Activated CD8-positive, alpha-beta memory T cell treated with anti-CD3 and anti-CD28 coated beads, Interleukin-2, amount 50 U/mL, for 1 hour (primary cell): ENCODE results near the gene CELF4.

ENCODE experiments used
- DNase-seq: peaks from one replicate; pipeline ENCODE4 v3.0.0-alpha.2; 2020; ENCODE audit errors: extremely low read depth

Gene CELF4

DNA sequence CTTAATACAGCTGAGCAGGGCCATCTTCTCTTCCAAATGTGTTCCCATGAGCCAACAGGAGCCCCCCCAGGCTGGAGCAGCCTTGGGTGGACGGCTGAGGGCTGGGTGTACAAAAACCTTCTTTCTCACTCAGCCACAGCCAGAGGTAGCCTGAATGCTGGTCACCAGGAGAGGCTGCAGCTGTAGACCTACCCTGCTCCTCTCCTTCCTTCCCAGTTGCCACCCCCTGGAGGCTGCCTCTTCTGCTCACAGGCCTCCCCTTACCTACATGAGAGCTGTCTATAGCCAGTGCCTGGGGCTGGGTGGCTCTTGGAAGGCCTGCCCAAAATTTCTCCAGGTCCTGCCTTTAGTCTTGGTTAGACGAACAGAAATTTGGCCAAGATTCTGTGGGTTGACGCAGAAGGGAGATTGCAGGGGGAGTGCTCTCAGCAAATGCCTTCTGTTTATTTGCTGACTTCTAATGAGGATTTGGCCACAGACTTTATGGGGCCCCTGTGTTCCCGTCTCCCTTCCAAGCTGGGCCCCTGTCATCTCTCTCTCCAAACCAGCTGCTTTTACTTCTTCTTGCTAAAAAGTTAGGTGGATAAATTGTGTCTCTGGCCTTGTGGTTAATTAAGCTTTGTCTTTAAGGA is 18.3 kb downstream of the CELF4 start:
- DNase-seq = no peak

DNA sequence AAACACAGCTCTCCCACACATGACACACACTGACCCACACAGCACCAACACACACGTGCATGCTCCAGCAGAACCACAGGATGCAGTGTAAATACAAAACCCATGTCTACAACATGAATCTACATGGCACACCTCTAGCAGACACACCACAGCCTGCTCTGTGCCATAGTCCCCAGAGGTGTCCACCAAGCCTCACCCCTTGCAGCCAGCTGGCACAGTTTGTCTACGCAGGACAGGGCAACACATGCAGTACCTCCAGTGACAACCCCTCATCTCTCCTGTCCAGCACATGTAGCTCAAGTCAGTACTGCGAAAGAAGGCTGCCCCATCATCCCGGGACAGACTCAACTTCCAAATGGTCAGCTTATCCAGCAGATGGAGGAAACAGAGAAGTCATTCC is 18.9 kb downstream of the CELF4 start:
- no peak for DNase-seq

GRCh38 chr18:37546272-37546537 is 19.4 kb downstream of the CELF4 start:
- DNase-seq = no peak

GRCh38 chr18:37545461-37546271 is 19.9 kb downstream of the CELF4 start:
- DNase-seq = no peak

GRCh38 chr18:37544713-37545112 is 20.9 kb downstream of the CELF4 start:
- DNase-seq = no peak

GRCh38 chr18:37544217-37544616 is 21.4 kb downstream of the CELF4 start:
- DNase-seq = no peak

GRCh38 chr18:37543321-37543720 is 22.3 kb downstream of the CELF4 start:
- no peak for DNase-seq

DNA sequence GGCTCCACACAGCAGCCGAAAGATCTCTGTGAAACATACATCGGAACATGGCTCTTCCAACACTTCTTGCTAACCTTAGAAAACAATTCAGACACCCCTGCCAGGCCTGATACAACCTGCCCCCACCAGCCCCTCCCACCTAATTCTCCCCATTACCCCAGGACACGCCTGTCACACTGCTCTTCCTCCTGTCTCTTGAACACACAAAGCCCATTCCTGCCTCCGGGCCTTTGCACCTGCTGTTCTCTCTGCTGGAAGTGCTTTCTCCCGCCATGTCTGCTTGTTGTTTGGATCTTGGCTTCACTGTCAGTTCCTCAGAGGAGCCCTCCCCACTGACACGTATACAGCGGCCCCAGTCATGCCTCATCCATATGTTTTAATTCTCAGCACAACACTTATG is 24.1 kb downstream of the CELF4 start:
- no peak for DNase-seq

GRCh38 chr18:37540424-37541138 is 25.0 kb downstream of the CELF4 start:
- DNase-seq = no peak

DNA sequence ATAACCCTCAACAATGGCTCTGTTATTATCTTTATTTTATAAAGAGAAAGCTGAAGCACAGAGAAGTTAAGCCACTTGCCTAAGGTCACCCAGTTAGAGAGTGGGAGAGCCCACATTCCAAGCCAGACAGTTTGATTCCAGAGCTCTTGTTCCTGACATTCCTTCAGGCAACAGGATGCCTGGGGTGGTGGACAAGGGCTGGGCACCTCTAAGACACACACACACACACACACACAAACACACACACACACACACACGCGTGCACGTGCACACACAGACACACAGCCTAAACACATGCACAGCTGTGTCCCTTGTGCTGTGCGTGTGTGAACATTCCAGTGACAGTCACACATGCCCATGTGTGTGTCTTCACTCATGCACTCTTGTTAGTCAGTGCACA is 26.4 kb downstream of the CELF4 start:
- DNase-seq = no peak

- no peak for DNase-seq
These were observed 26.9 kb downstream of the CELF4 start for GRCh38 chr18:37538526-37539205.

DNA sequence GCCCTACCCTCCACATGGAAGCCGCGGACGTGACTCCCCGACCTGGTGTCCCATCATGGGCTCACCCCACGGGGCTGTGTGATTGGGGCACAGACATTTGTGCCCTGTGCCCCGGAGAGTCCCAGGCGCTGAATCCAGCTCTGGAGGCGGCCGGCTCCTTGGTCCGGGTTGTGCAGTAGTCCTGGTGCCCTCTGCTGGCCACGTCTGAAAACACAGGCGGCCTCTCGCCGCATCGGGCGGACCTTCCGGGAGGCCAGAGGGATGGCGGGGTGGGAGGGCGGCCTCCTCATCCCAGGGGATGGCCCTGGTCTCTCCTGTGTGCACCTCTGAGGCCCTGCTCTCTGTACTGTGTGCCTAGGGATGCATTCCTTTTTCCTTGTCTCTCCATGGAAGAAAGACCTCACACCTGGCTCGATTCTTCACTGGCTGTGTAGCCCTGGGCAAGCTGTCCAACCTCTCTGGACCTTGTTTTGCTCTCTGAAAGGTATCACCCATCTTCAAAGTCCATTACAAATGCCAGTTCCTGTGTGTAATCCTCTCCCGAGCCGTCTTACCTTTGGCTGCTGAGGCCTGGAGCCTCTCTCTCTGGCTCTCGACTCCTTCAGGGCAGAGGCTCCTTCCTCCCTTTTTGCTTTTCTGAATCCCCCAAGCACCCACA is 27.6 kb downstream of the CELF4 start:
- no peak for DNase-seq

DNA sequence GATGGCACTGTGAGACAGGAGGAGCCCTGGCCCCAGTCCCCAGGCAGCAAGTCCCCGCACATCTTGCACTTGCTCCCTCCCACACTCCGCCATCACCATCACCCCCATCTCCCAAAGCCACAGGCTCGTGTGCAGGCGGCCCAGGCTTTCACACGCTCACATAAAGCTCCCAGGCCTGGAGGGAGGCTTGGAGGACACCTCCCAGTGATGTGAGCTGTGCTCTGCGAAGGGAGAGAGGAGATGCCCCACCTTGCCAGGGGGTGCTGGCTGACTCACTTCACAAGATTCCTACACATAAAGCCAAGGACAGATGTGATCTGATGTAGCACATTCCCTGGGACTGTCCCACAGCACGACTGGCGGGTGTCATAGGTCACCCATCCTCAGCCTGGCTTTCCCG is 28.9 kb downstream of the CELF4 start:
- DNase-seq = no peak

DNA sequence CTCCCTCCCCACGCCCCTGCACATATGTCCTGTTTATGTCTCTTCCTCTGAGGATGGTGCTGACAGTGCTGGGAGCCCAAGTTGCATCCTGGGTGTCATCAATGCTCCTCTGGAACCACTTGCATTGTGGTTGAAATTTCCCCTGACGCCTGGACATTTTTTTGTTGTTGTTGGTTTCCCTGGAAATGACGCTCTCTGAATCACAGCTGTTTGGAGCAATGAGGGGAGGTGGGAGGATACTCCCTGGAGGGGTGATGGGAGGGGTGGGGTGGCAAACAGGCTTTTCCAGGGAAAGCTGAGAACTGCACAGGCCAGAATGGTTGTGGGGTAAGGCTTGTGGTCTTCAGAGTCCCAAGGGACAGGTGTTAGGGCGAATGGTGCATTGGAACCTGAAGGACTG is 29.6 kb downstream of the CELF4 start:
- DNase-seq = no peak

DNA sequence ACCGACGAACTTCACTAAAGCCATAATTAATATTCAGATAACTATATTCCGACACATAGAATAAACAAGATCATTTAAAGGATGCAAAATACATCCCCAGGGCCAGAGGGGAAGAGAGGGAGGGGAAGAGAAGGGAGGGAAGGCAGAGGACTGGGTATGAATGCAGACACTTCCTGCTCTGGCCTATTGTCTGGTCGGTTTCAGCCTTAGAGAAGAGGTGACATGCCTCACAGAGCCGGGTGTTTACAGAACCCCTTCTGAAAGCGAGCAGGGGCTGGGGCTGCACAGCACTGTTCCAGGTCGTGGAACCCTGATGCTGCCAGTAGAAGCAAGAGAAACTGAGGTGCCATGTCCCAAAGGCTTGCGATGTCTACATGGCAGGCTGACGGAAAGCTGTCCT is 31.0 kb downstream of the CELF4 start:
- no peak for DNase-seq

DNA sequence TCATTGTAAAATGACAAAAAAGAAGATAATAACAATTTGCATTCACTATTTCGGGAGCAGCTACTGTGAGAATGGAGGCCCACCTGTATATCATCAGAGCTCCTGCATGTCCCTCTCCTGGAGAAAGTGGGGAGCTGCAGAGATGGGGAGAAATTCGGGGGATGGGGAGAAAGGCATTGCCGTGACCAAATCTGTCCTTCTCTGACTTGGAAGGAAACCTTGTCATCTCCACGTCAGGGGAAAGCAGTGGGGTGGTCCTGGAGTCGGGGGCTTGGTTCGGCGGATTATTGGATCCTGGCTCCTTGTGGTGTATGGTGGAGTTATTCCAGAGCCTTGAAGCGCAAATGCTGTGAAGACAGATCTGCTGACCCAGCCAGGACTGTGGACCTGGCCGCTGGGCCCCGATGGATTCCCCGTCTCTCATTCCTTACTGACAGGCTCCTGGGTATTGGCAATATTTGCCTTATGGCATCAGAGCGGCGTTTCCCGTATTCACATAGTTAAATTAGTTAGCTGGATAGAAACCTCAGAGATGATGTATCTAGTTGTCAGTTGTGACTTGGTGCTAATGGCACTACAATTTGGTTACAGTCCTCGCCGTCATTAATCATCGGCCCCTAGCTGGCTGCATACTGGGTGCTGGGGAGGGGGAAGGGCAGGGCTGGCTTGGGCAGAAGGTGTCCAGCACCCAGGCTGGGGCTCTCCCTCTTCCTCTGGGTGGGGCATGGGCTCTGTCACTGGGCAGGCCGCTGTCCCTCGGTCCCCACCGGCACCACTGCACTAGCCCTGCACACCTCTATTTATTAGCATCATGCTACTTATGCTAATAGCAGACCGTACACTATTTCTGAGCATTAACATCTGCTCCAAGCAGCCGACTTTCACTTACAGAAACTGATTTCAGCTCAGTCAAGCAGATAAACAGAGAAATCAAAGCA is 31.7 kb downstream of the CELF4 start:
- DNase-seq = no peak

GRCh38 chr18:37532917-37533316 is 32.7 kb downstream of the CELF4 start:
- no peak for DNase-seq

DNA sequence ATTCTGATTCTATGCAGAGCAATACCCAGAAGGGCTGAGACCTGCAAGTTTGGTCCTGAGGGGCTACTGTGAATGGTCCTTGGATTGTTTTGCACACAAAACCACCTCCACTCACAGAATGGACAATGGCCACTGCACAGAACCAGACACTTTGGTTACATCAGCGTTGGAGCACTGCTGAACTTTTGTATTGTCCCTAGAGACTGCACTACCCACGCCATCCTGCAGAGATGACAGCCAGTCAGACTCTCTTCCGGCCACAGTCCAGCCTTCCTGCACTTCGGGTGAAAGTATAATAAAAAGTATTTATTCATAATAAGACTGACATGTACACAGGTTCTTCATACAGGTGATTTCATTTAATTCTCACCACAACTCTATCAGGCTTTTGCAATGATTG is 35.7 kb downstream of the CELF4 start:
- DNase-seq = no peak

GRCh38 chr18:37529296-37529695 is 36.3 kb downstream of the CELF4 start:
- DNase-seq = no peak

DNA sequence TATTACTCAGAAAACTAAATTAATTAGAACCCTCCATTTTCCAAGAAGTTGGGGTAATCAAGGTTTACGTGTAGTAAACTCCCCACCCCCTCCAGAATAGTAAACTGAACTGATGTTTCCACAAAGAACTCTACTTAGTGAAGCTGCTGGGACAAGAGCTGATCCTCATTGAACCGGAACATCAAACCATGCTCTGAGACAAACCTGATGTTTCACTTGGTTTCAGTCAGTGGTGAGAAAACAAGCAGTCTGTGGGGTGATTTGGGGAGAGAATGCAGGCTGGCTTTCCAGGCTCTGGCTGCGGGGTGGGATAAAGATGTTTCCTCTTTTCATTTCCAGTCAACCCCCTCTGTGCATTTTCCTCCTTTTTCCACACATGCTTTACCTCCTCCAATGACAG is 38.2 kb downstream of the CELF4 start:
- DNase-seq = no peak

DNA sequence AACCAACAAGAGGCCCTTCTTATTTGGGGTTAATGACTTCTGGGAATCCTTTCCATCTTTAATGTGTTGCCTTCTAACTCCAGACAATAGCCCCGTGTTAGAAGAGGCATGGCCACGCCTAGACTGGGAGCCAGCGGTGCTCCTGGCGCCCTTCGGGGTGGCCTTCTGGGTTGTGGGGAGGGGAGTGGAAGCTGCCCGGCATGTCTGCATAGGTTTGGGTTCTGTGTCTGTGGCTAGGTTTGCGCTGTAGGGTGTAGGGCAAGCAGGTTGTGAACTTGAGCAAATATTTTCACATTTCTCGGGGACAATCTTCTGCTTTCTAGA is 40.4 kb downstream of the CELF4 start:
- no peak for DNase-seq
